ENCODE measurements around the gene IBA57. TPM values are rescaled to one million over a fixed set of nuclear protein-coding genes. Genes with fewer than 3 reads are reported as not detected.

The IBA57 gene
- total RNA-seq, 1 experiment from 2014 or later = 3.6 TPM

- H3K4me2 ChIP-seq (ENCODE audit: low read depth, low read length, poor library complexity, severe bottlenecking) = no peak overlapping the region
- no peak overlapping the region for H3K9ac ChIP-seq (ENCODE audit: low read length)
- 0 out of 2 replicates have a peak, but pooled peaks cover 4% of the 10 kb centered on the region for H3K27me3 ChIP-seq (ENCODE audit: low read length)
- no peaks in the 10 kb centered on the region for H3K79me2 ChIP-seq (ENCODE audit: low read length)
- H3K9me3 ChIP-seq (ENCODE audit: low read length) = peaks cover 13% of the 10 kb centered on the region
- H3K4me3 ChIP-seq (ENCODE audit: low read length) = no peak overlapping the region
- H3K36me3 ChIP-seq (ENCODE audit: insufficient read depth, low read length) = no peaks in the 10 kb centered on the region
- no peak for DNase-seq
- H4K20me1 ChIP-seq (ENCODE audit: insufficient read depth, low read depth, low read length) = no peaks in the 10 kb centered on the region
- no peaks in the 10 kb centered on the region for H3K9me2 ChIP-seq (replicated peaks; ENCODE audit: insufficient read depth, low read length)
- H3K4me1 ChIP-seq (ENCODE audit: low read length) = no peaks in the 10 kb centered on the region
- no peak overlapping the region for H2AFZ ChIP-seq (ENCODE audit: low read length)
- no peak overlapping the region for H3K27ac ChIP-seq (ENCODE audit: low read length)
Observed at GRCh38 chr1:228197555-228198147, 32.0 kb downstream of the IBA57 start.

GRCh38 chr1:228198977-228199590, 33.5 kb downstream of the IBA57 start:
- 0 out of 2 replicates have a peak, but pooled peaks cover 4% of the 10 kb centered on the region for H3K27me3 ChIP-seq (ENCODE audit: low read length)
- peaks cover 13% of the 10 kb centered on the region for H3K9me3 ChIP-seq (ENCODE audit: low read length)
- H3K4me2 ChIP-seq (ENCODE audit: low read depth, low read length, poor library complexity, severe bottlenecking) = no peak overlapping the region
- H4K20me1 ChIP-seq (ENCODE audit: insufficient read depth, low read depth, low read length) = no peaks in the 10 kb centered on the region
- no peak overlapping the region for H2AFZ ChIP-seq (ENCODE audit: low read length)
- no peaks in the 10 kb centered on the region for H3K9me2 ChIP-seq (replicated peaks; ENCODE audit: insufficient read depth, low read length)
- DNase-seq = no peak
- H3K4me3 ChIP-seq (ENCODE audit: low read length) = no peak overlapping the region
- H3K36me3 ChIP-seq (ENCODE audit: insufficient read depth, low read length) = no peaks in the 10 kb centered on the region
- H3K4me1 ChIP-seq (ENCODE audit: low read length) = no peaks in the 10 kb centered on the region
- no peak overlapping the region for H3K9ac ChIP-seq (ENCODE audit: low read length)
- no peaks in the 10 kb centered on the region for H3K79me2 ChIP-seq (ENCODE audit: low read length)
- H3K27ac ChIP-seq (ENCODE audit: low read length) = no peak overlapping the region

GRCh38 chr1:228204958-228205357, 39.4 kb downstream of the IBA57 start:
- H3K4me1 ChIP-seq (ENCODE audit: low read length) = no peaks in the 10 kb centered on the region

GRCh38 chr1:228205526-228206436, 40.2 kb downstream of the IBA57 start:
- H2AFZ ChIP-seq (ENCODE audit: low read length) = no peak overlapping the region
- DNase-seq = no peak
- no peak overlapping the region for H3K9ac ChIP-seq (ENCODE audit: low read length)
- H3K27ac ChIP-seq (ENCODE audit: low read length) = no peak overlapping the region
- no peaks in the 10 kb centered on the region for H3K9me3 ChIP-seq (ENCODE audit: low read length)
- no peaks in the 10 kb centered on the region for H3K9me2 ChIP-seq (replicated peaks; ENCODE audit: insufficient read depth, low read length)
- H3K36me3 ChIP-seq (ENCODE audit: insufficient read depth, low read length) = no peaks in the 10 kb centered on the region
- H3K4me2 ChIP-seq (ENCODE audit: low read depth, low read length, poor library complexity, severe bottlenecking) = no peak overlapping the region
- no peaks in the 10 kb centered on the region for H3K27me3 ChIP-seq (ENCODE audit: low read length)
- H3K4me1 ChIP-seq (ENCODE audit: low read length) = no peaks in the 10 kb centered on the region
- no peak overlapping the region for H3K4me3 ChIP-seq (ENCODE audit: low read length)
- no peaks in the 10 kb centered on the region for H4K20me1 ChIP-seq (ENCODE audit: insufficient read depth, low read depth, low read length)
- H3K79me2 ChIP-seq (ENCODE audit: low read length) = no peaks in the 10 kb centered on the region

More at GRCh38 chr1:228204958-228205357, 39.4 kb downstream of the IBA57 start:
- Histone ChIP-seq H3K4me2 (ENCODE audit: low read depth, low read length, poor library complexity, severe bottlenecking) (no peak overlapping the region), H2AFZ (ENCODE audit: low read length) (no peak overlapping the region), H3K79me2 (ENCODE audit: low read length) (no peaks in the 10 kb centered on the region), H3K4me3 (ENCODE audit: low read length) (no peak overlapping the region), H3K27me3 (ENCODE audit: low read length) (0 out of 2 replicates have a peak, but pooled peaks cover under 1% of the 10 kb centered on the region), H3K9me2 (replicated peaks; ENCODE audit: insufficient read depth, low read length) (no peaks in the 10 kb centered on the region), H3K36me3 (ENCODE audit: insufficient read depth, low read length) (no peaks in the 10 kb centered on the region), H3K27ac (ENCODE audit: low read length) (no peak overlapping the region), H3K9ac (ENCODE audit: low read length) (no peak overlapping the region), H3K9me3 (ENCODE audit: low read length) (no peaks in the 10 kb centered on the region), H4K20me1 (ENCODE audit: insufficient read depth, low read depth, low read length) (no peaks in the 10 kb centered on the region)
- DNase-seq = no peak

DNA sequence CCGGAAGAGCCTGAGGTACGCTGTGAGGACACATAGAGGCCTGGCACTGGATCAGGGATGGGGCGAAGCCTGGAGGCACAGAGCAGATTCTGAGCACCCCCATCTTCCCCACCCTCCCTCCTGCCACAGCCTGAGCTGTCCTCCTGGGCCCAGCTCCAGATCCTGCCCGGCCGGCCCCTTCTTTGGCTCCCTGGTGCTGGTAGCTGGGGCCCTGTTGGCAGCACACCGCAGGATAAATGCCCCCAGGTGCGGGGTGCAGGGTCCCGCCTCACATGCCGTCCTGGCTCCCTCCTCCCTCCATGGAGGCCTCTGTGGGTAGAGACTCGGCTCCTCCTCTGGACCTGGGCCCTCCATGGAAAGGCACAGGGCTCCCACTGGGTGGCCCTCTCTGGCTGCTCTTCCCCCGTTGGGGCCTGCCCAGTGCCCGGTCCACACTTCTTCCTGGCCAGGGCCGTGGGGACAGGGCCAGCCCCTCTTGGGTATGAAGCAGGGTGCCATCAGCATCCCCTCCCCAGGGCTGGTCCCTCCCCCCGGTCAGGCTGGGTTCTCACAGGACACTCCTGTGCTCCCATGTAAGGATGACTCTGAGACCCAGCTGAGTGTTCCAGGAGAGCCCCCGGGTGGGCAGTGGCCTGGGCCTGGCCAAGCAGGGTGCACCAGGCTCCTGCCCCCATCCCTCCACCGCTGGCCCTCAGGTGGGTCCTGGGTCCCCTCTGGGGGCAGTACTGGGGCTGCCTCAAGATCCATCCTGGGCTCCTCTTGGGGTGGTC, 41.2 kb downstream of the IBA57 start:
- H3K27ac ChIP-seq (ENCODE audit: low read length) = no peak overlapping the region
- H2AFZ ChIP-seq (ENCODE audit: low read length) = no peak overlapping the region
- H3K9ac ChIP-seq (ENCODE audit: low read length) = no peak overlapping the region
- no peaks in the 10 kb centered on the region for H3K36me3 ChIP-seq (ENCODE audit: insufficient read depth, low read length)
- no peaks in the 10 kb centered on the region for H3K9me3 ChIP-seq (ENCODE audit: low read length)
- no peaks in the 10 kb centered on the region for H3K27me3 ChIP-seq (ENCODE audit: low read length)
- H3K4me3 ChIP-seq (ENCODE audit: low read length) = no peak overlapping the region
- no peak for DNase-seq
- H3K9me2 ChIP-seq (replicated peaks; ENCODE audit: insufficient read depth, low read length) = no peaks in the 10 kb centered on the region
- H4K20me1 ChIP-seq (ENCODE audit: insufficient read depth, low read depth, low read length) = no peaks in the 10 kb centered on the region
- H3K79me2 ChIP-seq (ENCODE audit: low read length) = no peaks in the 10 kb centered on the region
- no peaks in the 10 kb centered on the region for H3K4me1 ChIP-seq (ENCODE audit: low read length)
- H3K4me2 ChIP-seq (ENCODE audit: low read depth, low read length, poor library complexity, severe bottlenecking) = no peak overlapping the region

- H3K9me3 ChIP-seq (ENCODE audit: low read length) = no peaks in the 10 kb centered on the region
- no peak overlapping the region for H3K4me2 ChIP-seq (ENCODE audit: low read depth, low read length, poor library complexity, severe bottlenecking)
- H3K4me1 ChIP-seq (ENCODE audit: low read length) = no peaks in the 10 kb centered on the region
- no peak overlapping the region for H2AFZ ChIP-seq (ENCODE audit: low read length)
- DNase-seq = no peak
- no peak overlapping the region for H3K27ac ChIP-seq (ENCODE audit: low read length)
- H3K27me3 ChIP-seq (ENCODE audit: low read length) = no peaks in the 10 kb centered on the region
- H3K9me2 ChIP-seq (replicated peaks; ENCODE audit: insufficient read depth, low read length) = no peaks in the 10 kb centered on the region
- H3K4me3 ChIP-seq (ENCODE audit: low read length) = no peak overlapping the region
- H4K20me1 ChIP-seq (ENCODE audit: insufficient read depth, low read depth, low read length) = no peaks in the 10 kb centered on the region
- H3K9ac ChIP-seq (ENCODE audit: low read length) = no peak overlapping the region
- no peaks in the 10 kb centered on the region for H3K36me3 ChIP-seq (ENCODE audit: insufficient read depth, low read length)
- no peaks in the 10 kb centered on the region for H3K79me2 ChIP-seq (ENCODE audit: low read length)
Observed at GRCh38 chr1:228207381-228207810, 41.8 kb downstream of the IBA57 start.

DNA sequence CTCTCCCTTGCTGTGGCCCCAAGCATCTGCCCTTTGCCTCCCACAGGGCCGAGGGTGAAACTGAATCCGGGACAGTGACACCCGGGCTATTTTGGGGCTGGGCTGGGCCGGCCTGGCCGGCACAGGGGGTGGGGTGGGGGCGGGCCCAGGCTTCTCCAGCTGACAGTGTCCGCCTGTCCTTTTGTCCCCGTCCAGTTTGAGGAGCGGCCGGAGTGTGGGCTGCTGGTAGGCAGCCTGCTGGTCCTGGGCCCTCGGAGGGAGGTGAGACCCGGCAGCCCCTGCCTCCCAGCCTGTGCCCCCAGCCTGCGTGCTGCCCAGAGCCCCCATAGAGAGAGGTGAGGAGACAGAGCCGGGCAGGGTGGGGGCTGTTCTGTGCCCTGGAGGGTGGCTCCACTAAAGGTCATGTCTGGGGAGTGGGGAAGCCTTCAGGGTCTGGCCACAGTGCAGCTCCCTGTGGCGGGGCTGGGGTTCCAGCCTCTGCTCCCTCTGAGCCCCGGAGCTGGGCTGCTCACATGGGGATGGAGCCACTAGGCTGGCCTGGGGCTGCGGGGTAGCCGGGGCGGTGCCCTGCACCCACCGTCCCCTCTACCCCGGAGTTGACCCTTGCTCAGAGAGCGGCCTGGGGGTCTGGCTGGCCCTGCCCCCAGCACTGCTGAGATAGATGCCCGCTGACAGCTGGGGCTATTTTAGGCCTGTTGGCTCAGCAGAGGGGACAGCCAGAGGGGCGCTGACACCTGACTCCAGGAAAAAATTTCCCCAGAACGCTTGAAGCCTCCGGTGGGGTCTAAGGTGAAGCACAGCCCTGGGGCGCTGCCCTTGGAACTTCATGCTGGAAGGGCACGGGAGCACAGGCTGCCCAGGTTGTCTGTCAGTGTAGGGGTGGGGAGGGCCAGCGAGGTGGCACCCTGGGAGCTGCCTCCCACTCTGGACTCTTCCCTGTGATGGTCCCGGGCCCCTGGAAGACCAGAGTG, 42.5 kb downstream of the IBA57 start, which contains the start of gene OBSCN:
Gene OBSCN, plus strand, starts transcription at position 194 of the 971 bp plus-strand sequence. CDS start 3,740 bp downstream, outside the sequence.
- no peak within 1 kb of the TSS for H3K9ac ChIP-seq (ENCODE audit: low read length)
- no peaks in the 10 kb centered on the region for H3K4me1 ChIP-seq (ENCODE audit: low read length)
- H2AFZ ChIP-seq (ENCODE audit: low read length) = no peak within 1 kb of the TSS
- H3K4me2 ChIP-seq (ENCODE audit: low read depth, low read length, poor library complexity, severe bottlenecking) = no peak within 1 kb of the TSS
- H3K9me2 ChIP-seq (replicated peaks; ENCODE audit: insufficient read depth, low read length) = no peaks in the 10 kb centered on the region
- H3K27ac ChIP-seq (ENCODE audit: low read length) = no peak within 1 kb of the TSS
- no peaks in the 10 kb centered on the region for H3K9me3 ChIP-seq (ENCODE audit: low read length)
- H4K20me1 ChIP-seq (ENCODE audit: insufficient read depth, low read depth, low read length) = no peaks in the 10 kb centered on the region
- H3K79me2 ChIP-seq (ENCODE audit: low read length) = no peaks in the 10 kb centered on the region
- no peak for DNase-seq
- H3K4me3 ChIP-seq (ENCODE audit: low read length) = no peak within 1 kb of the TSS
- H3K36me3 ChIP-seq (ENCODE audit: insufficient read depth, low read length) = no peaks in the 10 kb centered on the region
- H3K27me3 ChIP-seq (ENCODE audit: low read length) = no peaks in the 10 kb centered on the region

Data from Karpas-422 (cell line).